K562 (cell line): ENCODE results near the gene RAB7A. TPM values are rescaled to one million over a fixed set of nuclear protein-coding genes. Genes with fewer than 3 reads are reported as not detected.
A peak's percentile ranks its signal among the peaks of the same experiment; 100 is the strongest.

ENCODE experiments used
- ADNP ChIP-seq: fragments of 200-800 bp; sonication (Bioruptor generic); IDR thresholded peaks from 2 replicates; pipeline ENCODE4 v1.6.1; 2016; ENCODE audit warnings: missing genetic modification characterization, missing compliant biosample characterization
- AFF4 ChIP-seq: sonication (generic); formaldehyde crosslinking; IDR thresholded peaks from 2 replicates; pipeline ENCODE4 v1.8.0; 2023; ENCODE audit warnings: mild to moderate bottlenecking, missing genetic modification reagents
- BCL6 ChIP-seq: fragments of 250-450 bp; sonication (Bioruptor Pico); IDR thresholded peaks from 2 replicates; pipeline ENCODE4 v1.4.0; 2020
- E2F5 ChIP-seq: sonication (generic); formaldehyde crosslinking; IDR thresholded peaks from 2 replicates; pipeline ENCODE4 v1.8.0; 2022; ENCODE audit warnings: mild to moderate bottlenecking, missing genetic modification reagents
- ELF4 ChIP-seq: fragments of 450-650 bp; formaldehyde crosslinking; IDR thresholded peaks from 2 replicates; pipeline ENCODE4 v1.4.0; 2022; ENCODE audit warnings: missing genetic modification characterization
- IRF9 ChIP-seq: fragments of 450-650 bp; IDR thresholded peaks from 2 replicates; pipeline ENCODE4 v1.6.1; 2016; ENCODE audit warnings: missing biosample characterization, missing genetic modification characterization
- KDM2B ChIP-seq: fragments of 250-450 bp; sonication (Bioruptor Pico); IDR thresholded peaks from 2 replicates; pipeline ENCODE4 v1.8.0; 2021; ENCODE audit warnings: mild to moderate bottlenecking, moderate library complexity
- PREB ChIP-seq: sonication (generic); formaldehyde crosslinking; IDR thresholded peaks from 2 replicates; pipeline ENCODE4 v1.8.1; 2023; ENCODE audit warnings: mild to moderate bottlenecking, missing genetic modification reagents
- SFPQ ChIP-seq: fragments of 200-400 bp; formaldehyde crosslinking; IDR thresholded peaks from 2 replicates; pipeline ENCODE4 v1.6.1; 2017; ENCODE audit warnings: mild to moderate bottlenecking, low read depth, low read length, moderate library complexity
- SRF ChIP-seq, 2 experiments: fragments of 250-450, 450-650 bp in 1 of 2; sonication (Bioruptor Pico) in 1 of 2; sonication (generic) in 1 of 2; formaldehyde crosslinking; IDR thresholded peaks; 2 replicates each; pipeline versions ENCODE4 v1.5.0 to v1.5.1; 2020 to 2022; ENCODE audit warnings: mild to moderate bottlenecking in 1 of 2, missing genetic modification reagents in 1 of 2
- U2AF2 ChIP-seq: fragments of 200-400 bp; formaldehyde crosslinking; optimal IDR thresholded peaks from 2 replicates; pipeline ENCODE3; 2017; ENCODE audit warnings: low read depth, mild to moderate bottlenecking, low read length
- USF2 ChIP-seq: sonication (generic); formaldehyde crosslinking; IDR thresholded peaks from 2 replicates; pipeline ENCODE4 v1.5.0; 2020; ENCODE audit warnings: missing genetic modification reagents
- ZNF165 ChIP-seq: fragments of 250-450 bp; sonication (Bioruptor Pico); IDR thresholded peaks from 2 replicates; pipeline ENCODE4 v1.4.0; 2020; ENCODE audit warnings: borderline replicate concordance
- ZNF232 ChIP-seq: sonication (generic); formaldehyde crosslinking; IDR thresholded peaks from 2 replicates; pipeline ENCODE4 v1.8.0; 2022; ENCODE audit warnings: mild to moderate bottlenecking, missing genetic modification reagents
- ZNF282 ChIP-seq: sonication (generic); formaldehyde crosslinking; IDR thresholded peaks from 2 replicates; pipeline ENCODE4 v1.8.1; 2023; ENCODE audit warnings: missing genetic modification reagents
- ZNF668 ChIP-seq: fragments of 250-450 bp; sonication (Bioruptor Pico); IDR thresholded peaks from 2 replicates; pipeline ENCODE4 v1.8.0; 2022; ENCODE audit warnings: mild to moderate bottlenecking, inconsistent platforms
- ZNF717 ChIP-seq: fragments of 250-450 bp; sonication (Bioruptor Pico); IDR thresholded peaks from 2 replicates; pipeline ENCODE4 v1.5.0; 2021
- polyA plus RNA-seq, 8 experiments: library from polyadenylated mRNA; depleted of rRNA in 4 of 8; stranded (reverse) in 5 of 8; unstranded in 3 of 8; fragments of >200 nt; fragmentation: Nextera tagmentation in 2 of 8; fragmentation: Illumina TruSeq in 1 of 8; extraction: Ambion mirVana in 2 of 8; extraction: Trizol in 1 of 8; gene quantifications; 2 replicates each; pipeline versions ENCODE4 v1.2.1 to v1.2.3, GENCODE V29; 2011 to 2014; ENCODE audit warnings: inconsistent platforms in 1 of 8, missing spikeins in 1 of 8
- total RNA-seq, 7 experiments: library from RNA; depleted of rRNA in 6 of 7; stranded (reverse); fragments of >200 nt in 6 of 7; fragmentation: Illumina TruSeq in 2 of 7; extraction: Trizol in 2 of 7; gene quantifications; 2 replicates each; pipeline versions ENCODE4 v1.2.1 to v1.2.3, GENCODE V29; 2011 to 2021; ENCODE audit warnings: low replicate concordance in 1 of 7

Gene RAB7A
- total and polyA plus RNA-seq, 9 of the 15 experiments (the other 6 are each of a cell fraction or from before 2014, with no cell fraction given): 30.9 to 204 (median 72.8) TPM

- TF ChIP-seq AFF4 (CRISPR knock-in tag) (no peak; the same call in 1 of the 2 replicates), ZNF282 (CRISPR knock-in tag) (no peak), ZNF232 (no peak), ZNF717 (CRISPR knock-in tag) (no peak), E2F5 (CRISPR knock-in tag) (no peak), ZNF165 (no peak), USF2 (CRISPR knock-in tag) (peak; percentile 90), SRF (CRISPR knock-in tag; IDR thresholded peaks at IDR 0.05) (no peak), U2AF2 (no peak), IRF9 (no peak), BCL6 (CRISPR knock-in tag) (0 out of 2 replicates have a peak, but pooled peaks have one; percentile 51), SFPQ (no peak), ZNF668 (CRISPR knock-in tag) (no peak), ELF4 (peak; percentile 60; the same call in 1 of the 2 replicates), KDM2B (CRISPR knock-in tag) (no peak), PREB (CRISPR knock-in tag) (no peak), ADNP (no peak)
Observed at GRCh38 chr3:128726023-128727016, at the start of gene RAB7A (continued).
